ENCODE measurements around the gene SPECC1.

- TF ChIP-seq POLR2A (IDR thresholded peaks at IDR 0.05), result no peak
- no peak for TF ChIP-seq CTCF (IDR thresholded peaks at IDR 0.05)
Measured at GRCh38 chr17:20172376-20172775, 163.2 kb downstream of the SPECC1 start.
